Endothelial cell of hepatic sinusoid (primary cell): Measurements from ENCODE around the gene CREG2.

Source experiments
- in situ Hi-C: cut with HindIII; loops from 2 replicates; pipeline ENCODE4 v1.10.0; 2017; ENCODE audit warnings: low sequenced_read_pairs

Gene CREG2

DNA sequence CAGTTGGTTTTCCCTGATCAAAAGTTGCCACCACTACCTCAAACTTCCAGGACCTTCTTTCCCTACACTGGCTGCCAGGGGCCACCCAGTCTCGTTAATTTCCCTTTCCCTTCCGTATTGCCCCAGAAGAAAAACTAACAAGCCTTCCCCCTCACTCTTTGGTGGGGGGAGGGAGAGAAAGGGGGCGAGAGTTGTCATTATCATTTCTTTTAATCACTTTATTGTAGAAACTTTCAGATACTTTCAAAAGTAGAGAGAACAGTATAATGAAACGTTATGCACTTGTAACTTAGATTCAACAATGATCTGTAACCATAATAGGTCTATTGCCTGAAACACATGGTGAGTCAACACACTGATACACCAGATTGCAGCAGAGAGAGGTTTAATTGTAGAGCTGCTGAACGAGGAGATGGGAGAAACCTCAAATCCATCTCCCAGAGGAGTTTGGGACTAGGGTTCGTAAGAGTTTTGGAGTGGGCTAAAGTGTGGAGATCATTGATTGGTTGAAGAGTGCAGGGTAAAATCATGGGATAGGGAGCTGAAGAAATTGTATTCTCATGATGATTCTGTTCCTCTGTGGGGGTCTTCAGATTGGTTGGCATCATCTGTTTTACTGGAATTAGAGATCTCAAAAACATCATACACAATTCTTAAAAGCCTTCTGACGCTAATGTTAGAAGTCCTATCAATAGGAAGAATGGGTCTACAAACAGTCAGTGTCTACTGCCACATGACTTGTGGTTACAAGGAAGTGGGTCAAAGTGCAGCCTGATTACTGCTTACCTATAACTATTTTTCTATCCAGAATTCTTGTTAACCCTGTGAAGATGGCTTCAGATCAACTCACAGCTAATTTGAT, 76.2 kb downstream of the CREG2 start:
- in situ Hi-C loops = no loop called here

DNA sequence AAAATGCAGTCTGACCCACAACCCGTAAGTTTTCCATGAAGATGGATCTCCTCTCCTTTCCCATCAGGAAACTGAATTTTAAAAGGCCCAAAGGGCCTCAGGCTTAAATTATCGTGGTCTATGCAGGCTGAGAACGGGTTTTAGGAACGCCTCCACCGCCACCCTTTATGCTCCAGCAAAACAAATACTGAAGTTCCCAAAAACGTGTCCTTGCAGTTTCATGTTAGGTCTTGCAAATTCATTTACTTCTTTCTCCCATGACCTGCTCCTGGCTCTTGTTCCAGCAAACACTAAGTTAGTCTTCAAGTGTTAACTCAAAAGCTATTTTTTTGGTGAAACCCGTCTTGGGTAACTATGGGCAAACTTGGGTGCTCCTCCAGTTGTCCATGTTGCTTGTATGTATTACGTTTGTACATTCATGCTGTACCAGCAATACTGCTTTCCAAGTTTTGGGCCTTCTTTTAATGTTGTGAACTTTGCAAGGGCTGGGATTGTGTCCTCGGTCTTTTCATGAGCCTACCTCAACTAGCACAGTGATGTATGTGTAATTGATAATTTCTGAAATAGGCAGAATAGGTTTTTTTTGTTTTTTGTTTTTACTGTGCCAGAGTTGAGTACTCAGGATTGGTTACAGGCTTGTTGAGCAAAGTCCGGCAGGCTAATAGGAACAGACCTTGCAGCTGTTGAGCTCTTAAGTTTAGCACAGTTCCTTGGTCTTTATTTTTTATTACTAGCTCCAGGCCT, 77.0 kb downstream of the CREG2 start:
- in situ Hi-C loops = no loop called here

DNA sequence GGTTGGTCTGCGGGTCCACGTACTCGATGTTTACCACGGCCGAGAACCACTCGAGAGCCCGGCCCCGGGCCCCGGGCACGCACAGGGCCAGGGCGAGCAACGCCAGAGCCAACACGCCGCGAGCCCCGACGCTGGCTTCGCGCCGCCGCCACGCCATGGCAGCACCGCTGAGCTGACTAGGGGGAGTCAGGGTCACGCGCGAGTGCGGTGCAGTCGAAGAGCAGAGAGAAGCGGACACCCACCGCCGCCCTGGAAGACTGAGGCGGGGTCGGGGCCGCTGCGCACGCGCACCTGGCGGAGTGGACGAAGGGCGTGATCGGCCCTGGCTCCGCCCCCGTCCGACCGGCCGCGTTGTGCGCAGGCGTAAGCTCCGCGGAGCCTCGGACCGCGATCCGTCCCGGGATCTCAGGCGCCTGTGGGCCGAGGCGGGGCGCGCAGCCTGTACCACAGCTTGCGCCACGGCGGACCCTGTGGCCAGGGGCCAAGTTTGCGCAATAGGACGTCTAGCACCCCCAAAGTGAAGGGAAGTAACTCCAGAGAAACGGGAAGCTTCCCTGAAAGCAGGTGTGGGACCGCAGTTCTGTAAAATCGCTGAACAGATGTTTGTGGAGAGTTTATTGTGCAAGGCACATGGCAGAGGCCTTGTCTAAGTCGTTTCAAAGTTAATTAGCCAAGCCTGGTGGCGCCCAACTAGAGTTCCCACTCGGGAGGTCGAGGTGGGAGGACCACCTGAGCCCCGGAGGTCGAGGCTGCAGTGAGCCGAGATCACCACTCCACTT, 78.7 kb downstream of the CREG2 start, which contains the start of gene RNF149:
Gene RNF149 (minus strand): TSS at position 270 of the 779 bp plus-strand sequence. CDS start 113 bp downstream, at position 157.
- in situ Hi-C loops = no loop called here

DNA sequence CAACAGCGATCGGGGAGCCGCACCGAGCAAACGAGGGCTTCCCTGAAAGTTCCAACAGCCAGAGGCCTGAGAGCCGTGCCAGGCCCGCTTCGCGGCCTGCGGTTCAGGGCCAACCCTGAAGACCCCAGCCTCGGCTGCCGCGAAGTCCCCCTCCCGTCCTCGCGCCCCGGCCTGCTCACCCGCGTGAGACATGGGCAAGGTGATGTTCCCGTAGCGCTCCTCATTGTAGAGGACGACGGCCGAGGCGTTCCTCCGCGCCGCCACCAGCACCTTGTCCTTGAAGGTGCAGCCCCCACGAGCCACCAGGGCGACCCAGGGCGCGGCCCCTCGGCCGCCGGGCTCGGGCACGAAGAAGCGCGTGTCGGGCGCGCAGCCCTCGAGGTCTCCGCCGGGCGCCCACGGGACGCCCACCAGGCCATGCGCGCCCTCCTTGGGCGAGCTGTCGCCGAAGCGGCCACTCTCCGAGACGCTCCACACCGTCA, 79.3 kb downstream of the CREG2 start:
- in situ Hi-C loops = no loop called here

DNA sequence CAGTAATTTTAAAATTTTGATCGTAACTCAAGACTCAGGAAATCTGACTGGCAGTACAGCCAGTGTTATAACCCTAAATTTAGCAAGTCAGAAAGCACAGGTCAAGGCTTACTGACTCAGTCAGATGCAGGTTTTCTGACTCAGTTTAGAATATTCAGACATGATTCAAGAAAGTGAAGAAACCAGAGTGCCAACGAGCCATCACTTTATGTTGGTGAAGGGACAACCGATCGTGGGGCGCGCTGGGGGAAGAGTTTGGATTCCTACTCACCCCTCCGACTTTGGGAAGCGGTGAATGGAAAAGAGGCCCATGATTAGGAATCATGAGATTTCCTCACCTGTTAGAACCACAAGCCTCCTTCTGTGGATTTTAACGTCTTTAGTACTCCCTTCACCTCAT, 79.8 kb downstream of the CREG2 start:
- in situ Hi-C loops = no loop called here

DNA sequence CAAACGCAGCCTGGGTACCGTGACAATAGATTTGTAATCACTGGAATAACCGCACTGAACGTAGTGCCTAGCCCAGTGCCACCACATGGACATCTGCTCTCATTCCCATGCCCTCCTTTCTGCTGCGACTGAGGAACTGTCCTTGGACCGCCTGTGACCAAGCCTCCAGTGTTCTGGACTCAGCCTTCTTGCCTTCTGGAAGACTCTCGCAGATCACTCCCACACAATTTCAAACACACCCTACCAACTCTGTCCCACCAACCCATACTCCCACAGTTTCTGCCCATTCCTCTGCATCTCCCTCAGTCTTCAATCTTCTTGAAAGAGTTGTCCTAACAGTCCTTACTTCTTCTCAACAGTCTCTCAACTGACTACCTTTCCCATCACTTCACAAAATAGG, 80.9 kb downstream of the CREG2 start:
- in situ Hi-C loops = no loop called here

DNA sequence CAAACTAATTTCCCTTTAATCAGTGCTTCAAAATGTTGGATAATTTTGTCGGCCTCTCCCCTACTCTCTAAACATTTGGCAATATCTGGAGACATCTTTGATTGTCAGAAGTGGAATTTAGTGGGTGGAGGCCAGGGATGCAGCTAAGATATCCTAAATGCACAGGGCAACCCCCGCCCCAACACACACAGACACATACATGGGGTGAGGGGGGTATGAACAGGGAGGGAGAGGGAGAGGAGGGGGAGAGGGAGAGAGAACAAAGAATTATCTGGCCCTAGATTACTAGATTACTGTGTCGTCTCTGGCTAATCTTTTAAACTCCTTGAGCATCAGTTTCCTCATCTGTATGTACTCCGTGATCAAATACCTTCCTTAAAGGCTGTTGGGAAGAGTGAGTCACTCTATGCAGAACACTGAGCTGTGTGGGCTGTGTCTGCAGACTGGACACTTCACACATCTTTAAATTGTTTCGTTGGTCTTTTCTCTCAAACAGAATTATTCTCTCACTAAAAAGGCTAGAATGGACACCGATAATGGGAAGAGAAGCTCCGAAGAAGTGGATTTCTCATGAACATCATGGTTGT, 81.7 kb downstream of the CREG2 start:
- in situ Hi-C loops = no loop called here

DNA sequence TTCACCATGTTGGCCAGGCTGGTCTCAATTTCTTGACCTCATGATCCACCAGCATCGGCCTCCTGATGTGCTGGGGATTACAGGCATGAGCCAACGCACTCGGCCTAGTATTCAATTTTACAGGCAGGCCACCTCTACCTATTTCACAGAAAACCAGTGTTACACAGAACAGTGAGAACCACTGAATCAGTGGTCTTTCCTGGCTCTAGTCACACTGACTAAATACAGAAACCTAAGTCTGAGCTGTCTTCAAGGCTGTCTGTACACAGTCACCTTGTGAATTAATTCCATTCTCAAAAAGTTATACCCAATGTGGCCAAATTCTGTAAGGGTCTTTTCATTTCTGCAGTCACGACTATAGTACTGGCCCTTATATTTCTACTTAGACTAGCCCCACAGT, 82.3 kb downstream of the CREG2 start:
- in situ Hi-C loops = no loop called here

DNA sequence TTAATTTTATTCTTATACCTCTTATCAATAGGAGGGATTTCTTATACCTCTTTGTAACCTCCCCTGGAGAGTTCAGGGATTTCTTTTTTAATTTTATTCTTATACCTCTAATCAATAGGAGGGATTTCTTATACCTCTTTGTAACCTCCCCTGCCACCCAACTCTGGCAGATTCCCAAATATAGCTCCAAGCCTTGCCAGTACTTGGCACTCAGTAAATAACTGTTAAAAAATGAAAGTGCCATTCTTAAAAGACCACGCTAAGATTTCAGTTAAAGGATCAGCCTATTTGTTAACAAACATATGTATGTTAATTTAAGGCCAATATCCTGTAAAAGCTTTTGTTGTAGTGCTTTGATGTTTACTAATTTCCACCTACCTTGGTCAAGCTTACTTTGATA, 83.6 kb downstream of the CREG2 start:
- in situ Hi-C loops = no loop called here

DNA sequence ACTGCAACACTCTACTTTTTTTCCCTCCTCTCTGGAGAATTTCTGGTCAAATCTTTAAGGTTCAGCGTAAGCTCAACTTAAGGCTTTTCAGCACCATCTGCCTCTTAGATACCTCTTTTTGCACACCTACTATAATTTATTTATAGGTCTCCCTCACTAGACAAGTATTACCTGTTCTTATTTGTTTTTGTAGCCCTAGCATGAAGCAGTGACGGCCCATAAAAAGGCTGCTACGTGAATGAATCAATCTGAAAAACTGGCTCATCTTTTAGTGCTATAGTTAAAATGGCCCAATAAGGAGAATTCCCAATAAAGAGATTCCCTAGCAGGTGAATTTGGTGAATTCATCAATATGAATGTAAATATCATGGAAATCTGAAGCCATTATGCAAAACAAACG, 85.3 kb downstream of the CREG2 start:
- in situ Hi-C loops = no loop called here

DNA sequence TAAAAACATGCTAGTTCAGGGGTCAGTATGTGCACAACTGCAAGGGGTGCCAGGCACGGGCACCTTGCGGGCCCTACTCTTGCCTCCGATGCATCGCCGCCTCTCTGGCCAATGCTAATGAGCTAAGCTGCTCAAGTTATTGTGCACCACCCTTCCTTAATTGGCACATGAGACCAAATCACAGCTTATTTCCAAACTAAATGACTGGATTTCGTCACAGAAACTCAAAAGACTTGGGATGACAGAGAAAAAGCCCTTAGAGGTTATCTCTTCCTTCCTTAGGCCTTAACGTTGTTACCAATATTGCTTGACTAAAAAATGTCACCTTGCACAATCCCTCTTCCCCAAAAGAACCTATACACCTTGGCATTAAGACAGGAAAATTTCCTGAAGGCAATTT, 86.5 kb downstream of the CREG2 start:
- in situ Hi-C loops = no loop called here

DNA sequence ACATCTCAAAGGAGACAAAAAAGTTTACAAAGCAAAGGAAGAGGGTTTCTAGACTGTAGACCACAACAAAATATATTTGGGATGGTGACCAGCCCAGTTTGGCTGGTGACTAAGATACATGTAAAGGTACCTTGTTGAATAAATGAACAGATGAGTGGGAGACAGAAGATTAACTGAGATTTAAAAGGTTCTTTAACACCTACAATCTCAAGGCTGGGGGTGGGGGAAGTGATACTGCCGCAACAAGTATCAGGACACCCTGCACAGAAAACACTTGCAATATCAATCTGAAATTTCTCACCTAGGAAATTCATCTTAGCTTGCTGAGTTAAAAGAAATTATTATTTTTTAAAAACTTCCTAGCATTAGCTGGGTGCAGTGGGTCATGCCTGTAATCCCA, 87.1 kb downstream of the CREG2 start:
- in situ Hi-C loops = no loop called here

DNA sequence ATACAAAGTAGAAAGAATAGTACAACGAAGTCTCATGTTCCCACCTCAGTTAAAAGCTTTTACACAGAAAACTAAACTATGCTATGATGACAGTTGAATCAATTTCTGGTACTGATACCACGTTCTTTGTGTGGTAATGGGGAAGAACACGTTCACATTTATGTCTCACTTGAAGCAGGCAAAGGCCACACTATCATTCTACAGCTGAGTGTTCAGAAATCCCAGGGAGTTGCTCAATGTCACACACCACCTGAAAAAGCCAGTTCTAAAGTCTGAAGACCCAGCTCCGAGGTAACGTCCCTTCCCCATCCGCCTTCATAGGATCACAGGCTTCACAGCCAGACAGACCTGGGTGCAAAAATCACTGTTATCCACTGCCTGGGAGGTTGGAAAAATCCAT, 87.7 kb downstream of the CREG2 start:
- in situ Hi-C loops = no loop called here

DNA sequence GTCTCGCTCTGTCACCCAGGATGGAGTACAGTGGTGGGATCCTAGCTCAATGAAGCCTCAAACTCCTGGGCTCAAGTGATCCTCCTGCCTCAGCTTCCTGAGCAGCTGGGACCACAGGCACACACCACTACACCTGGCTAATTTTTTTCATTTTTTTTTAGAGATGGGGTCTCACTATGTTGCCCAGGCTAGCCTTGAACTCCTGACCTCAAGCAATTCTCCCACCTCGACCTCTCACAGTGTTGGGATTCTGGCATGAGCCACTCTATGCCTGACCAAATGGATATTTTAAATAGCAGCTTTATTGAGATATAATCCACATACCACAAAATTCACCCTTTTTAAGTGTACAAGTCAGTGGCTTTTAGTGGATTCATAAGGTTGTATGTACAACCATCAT, 89.9 kb downstream of the CREG2 start:
- in situ Hi-C loops = no loop called here

DNA sequence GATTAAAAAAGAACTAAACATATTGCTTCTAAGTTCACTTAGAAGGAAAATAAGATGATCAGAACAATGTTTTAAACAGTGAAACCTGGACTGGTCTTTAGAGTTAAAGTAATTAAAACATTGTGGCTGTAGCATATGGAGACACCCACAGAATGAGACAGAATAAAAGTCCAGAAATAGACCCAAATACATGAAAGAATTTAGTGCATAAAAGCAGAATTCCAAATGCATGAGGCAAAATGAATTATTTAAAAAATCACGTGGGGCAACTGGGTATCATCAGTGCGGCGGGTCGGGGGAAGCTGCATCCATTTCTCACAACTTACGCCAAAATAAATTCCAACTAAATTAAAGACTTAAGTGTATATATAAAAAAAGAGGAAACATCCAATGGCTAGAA, 90.9 kb downstream of the CREG2 start:
- in situ Hi-C loops = no loop called here

DNA sequence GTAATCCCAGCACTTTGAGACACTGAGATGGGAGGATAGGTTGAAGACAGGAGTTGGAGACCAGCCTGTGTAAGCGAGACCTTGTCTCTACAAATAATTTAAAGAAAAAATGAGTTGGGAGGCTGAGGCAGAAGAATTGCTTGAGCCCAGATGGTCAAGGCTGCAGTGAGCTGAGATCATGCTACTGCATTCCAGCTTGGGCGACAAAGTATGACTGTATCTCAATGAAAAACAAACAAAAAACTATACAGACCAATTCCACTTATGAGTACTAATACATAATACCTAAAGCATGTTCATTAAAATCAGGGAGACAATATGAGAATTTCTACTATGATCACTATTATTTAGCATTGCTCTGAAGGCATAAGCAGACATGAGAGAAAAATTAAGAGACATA, 91.4 kb downstream of the CREG2 start:
- in situ Hi-C loops = no loop called here
